ENCODE measurements around the gene CAND1. TPM values are rescaled to one million over a fixed set of nuclear protein-coding genes. Genes with fewer than 3 reads are reported as not detected.

The CAND1 gene
- total and polyA plus RNA-seq, 2 of the 8 experiments (the other 6 are each of a cell fraction or from before 2014, with no cell fraction given) = 39.4 to 271 TPM

DNA sequence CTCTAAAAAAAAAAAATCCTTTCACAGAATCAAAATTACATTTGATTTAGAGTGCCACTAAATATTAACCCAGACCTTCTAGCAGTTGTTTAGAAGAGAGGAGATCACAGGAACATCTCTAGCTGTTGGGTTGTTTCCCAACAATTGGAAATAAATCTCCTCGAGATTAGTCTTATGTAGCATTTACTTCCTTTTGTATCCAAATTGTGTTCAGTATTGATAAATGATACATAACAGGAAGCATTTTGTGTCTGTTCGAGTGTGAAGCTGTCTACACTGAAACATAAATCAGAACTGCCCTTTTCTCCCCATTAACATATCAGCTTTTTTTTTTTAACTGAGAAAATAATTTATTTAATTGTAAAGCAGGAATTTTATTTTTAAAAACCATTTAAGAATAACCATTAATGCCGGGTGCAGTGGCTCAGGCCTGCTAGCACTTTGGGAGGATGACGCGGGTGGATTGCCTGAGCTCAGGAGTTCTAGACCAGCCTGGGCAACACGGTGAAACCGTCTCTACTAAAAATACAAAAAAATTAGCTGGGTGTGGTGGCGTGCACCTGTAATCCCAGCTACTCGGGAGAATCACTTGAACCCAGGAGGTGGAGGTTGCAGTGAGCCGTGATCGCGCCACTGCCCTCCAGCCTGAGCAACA, 14.7 kb upstream of the CAND1 start:
- no peaks in the 10 kb centered on the region for H3K4me1 ChIP-seq (replicated peaks in 1 of 4; ENCODE audit: control insufficient read depth in 3 of 4, insufficient read depth in 4 of 4, low read length in 3 of 4)
- no peaks in the 10 kb centered on the region for H3K27me3 ChIP-seq (replicated peaks in 1 of 4; ENCODE audit: control insufficient read depth in 3 of 4, extremely low read depth in 1 of 4, insufficient read depth in 3 of 4, low read length in 3 of 4)
- H4K20me1 ChIP-seq (replicated peaks in 1 of 2; ENCODE audit: control insufficient read depth in 1 of 2, insufficient read depth in 2 of 2, low read length in 2 of 2) = no peaks in the 10 kb centered on the region
- WGBS, 2 experiments (ENCODE audit: extremely low coverage in 1 of 2, insufficient coverage in 1 of 2, insufficient read length in 1 of 2, insufficient replicate concordance in 2 of 2, low coverage in 1 of 2, low lambda C conversion rate in 2 of 2, missing lambda C conversion rate in 1 of 2) = 95% methylated on average over 12 of the region's 12 CpGs; no CpG with 5 or more reads in 1 of the 2 experiments
- no peak overlapping the region for H2BK15ac ChIP-seq (ENCODE audit: low read length)
- H3K79me2 ChIP-seq (ENCODE audit: control insufficient read depth in 1 of 2, insufficient read depth in 2 of 2, low read length in 2 of 2) = no peaks in the 10 kb centered on the region
- H3K9ac ChIP-seq (replicated peaks in 1 of 4; ENCODE audit: extremely low read depth in 1 of 4, low read depth in 3 of 4, low read length in 3 of 4) = no peak overlapping the region
- H3K4me2 ChIP-seq (ENCODE audit: insufficient read depth in 1 of 2, low read depth in 2 of 2, low read length in 2 of 2) = no peak overlapping the region
- H2BK5ac ChIP-seq (ENCODE audit: low read depth, low read length) = no peak overlapping the region
- H2AFZ ChIP-seq (ENCODE audit: low read length) = no peak overlapping the region
- H3K9me3 ChIP-seq (ENCODE audit: insufficient read depth in 2 of 2, low read depth in 1 of 2, low read length in 1 of 2) = no peaks in the 10 kb centered on the region
- TF ChIP-seq TEAD4 (IDR thresholded peaks at IDR 0.05; ENCODE audit: low read depth, low read length) (no peak), POLR2AphosphoS5 (IDR thresholded peaks at IDR 0.05; ENCODE audit: low read depth, low read length) (no peak), POLR2A (IDR thresholded peaks at IDR 0.05; ENCODE audit: control extremely low read depth in 1 of 2, low read depth in 2 of 2, low read length in 2 of 2) (no peak), GTF2F1 (IDR thresholded peaks at IDR 0.05; ENCODE audit: borderline replicate concordance, low read depth, low read length) (no peak), EP300 (IDR thresholded peaks at IDR 0.05; ENCODE audit: borderline replicate concordance in 1 of 2, low read depth in 2 of 2, low read length in 2 of 2) (no peak), KDM4A (IDR thresholded peaks at IDR 0.05; ENCODE audit: low read depth, low read length, severe bottlenecking) (no peak), NANOG (IDR thresholded peaks at IDR 0.05; ENCODE audit: insufficient read depth, low read depth, low read length, poor library complexity, severe bottlenecking) (no peak)
- TF ChIP-seq, protein P1, sequence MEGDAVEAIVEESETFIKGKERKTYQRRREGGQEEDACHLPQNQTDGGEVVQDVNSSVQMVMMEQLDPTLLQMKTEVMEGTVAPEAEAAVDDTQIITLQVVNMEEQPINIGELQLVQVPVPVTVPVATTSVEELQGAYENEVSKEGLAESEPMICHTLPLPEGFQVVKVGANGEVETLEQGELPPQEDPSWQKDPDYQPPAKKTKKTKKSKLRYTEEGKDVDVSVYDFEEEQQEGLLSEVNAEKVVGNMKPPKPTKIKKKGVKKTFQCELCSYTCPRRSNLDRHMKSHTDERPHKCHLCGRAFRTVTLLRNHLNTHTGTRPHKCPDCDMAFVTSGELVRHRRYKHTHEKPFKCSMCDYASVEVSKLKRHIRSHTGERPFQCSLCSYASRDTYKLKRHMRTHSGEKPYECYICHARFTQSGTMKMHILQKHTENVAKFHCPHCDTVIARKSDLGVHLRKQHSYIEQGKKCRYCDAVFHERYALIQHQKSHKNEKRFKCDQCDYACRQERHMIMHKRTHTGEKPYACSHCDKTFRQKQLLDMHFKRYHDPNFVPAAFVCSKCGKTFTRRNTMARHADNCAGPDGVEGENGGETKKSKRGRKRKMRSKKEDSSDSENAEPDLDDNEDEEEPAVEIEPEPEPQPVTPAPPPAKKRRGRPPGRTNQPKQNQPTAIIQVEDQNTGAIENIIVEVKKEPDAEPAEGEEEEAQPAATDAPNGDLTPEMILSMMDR (IDR thresholded peaks at IDR 0.05; ENCODE audit: control extremely low read depth in 1 of 3, insufficient read depth in 1 of 3, low read depth in 1 of 3, low read length in 3 of 3) = no peak
- TF ChIP-seq, protein P2, sequence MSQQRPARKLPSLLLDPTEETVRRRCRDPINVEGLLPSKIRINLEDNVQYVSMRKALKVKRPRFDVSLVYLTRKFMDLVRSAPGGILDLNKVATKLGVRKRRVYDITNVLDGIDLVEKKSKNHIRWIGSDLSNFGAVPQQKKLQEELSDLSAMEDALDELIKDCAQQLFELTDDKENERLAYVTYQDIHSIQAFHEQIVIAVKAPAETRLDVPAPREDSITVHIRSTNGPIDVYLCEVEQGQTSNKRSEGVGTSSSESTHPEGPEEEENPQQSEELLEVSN (IDR thresholded peaks at IDR 0.05) = no peak
- H3K36me3 ChIP-seq (ENCODE audit: control insufficient read depth in 2 of 4, insufficient read depth in 4 of 4, low read length in 3 of 4) = no peaks in the 10 kb centered on the region
- H3K14ac ChIP-seq (ENCODE audit: insufficient read length) = no peak overlapping the region
- H4K5ac ChIP-seq (ENCODE audit: insufficient read length, low read depth, low read length) = no peak overlapping the region
- H2BK12ac ChIP-seq (ENCODE audit: low read depth, low read length) = no peak overlapping the region
- no peak overlapping the region for H3K56ac ChIP-seq (replicated peaks; ENCODE audit: insufficient read length, low read depth, low read length)
- CTCF ChIA-PET (ENCODE audit: partially characterized antibody) = interaction anchor here (0.7 to 1.0 kb wide), 2 partner anchors 13 to 610 kb away, joined by 3 to 5 read pairs; no protein-coding TSS in a partner anchor
- no peak overlapping the region for H4K91ac ChIP-seq (replicated peaks; ENCODE audit: insufficient read length, low read length)
- H3K27ac ChIP-seq (ENCODE audit: low read depth, low read length) = no peak overlapping the region
- H3K4me3 ChIP-seq (ENCODE audit: extremely low read depth in 1 of 4, insufficient read depth in 2 of 4, low read depth in 3 of 4, low read length in 4 of 4) = no peak overlapping the region
- no peak overlapping the region for H2AK5ac ChIP-seq (ENCODE audit: low read depth, low read length)
- FAIRE-seq = no peak
- H4K8ac ChIP-seq (ENCODE audit: extremely low read depth, insufficient read depth, low read length) = no peak overlapping the region
- no peak overlapping the region for H2BK120ac ChIP-seq (replicated peaks; ENCODE audit: low read depth, low read length)
- no peak overlapping the region for H3K18ac ChIP-seq (ENCODE audit: extremely low read depth, low read length)
- POLR2A ChIA-PET (ENCODE audit: partially characterized antibody) = interaction anchor here (6.0 kb wide), 1 partner anchor 15 kb away, joined by 36 read pairs; the partner anchor contains the start of gene CAND1
- H3K23ac ChIP-seq (ENCODE audit: insufficient read length) = no peak overlapping the region
- H3K79me1 ChIP-seq (ENCODE audit: low read depth, low read length) = no peaks in the 10 kb centered on the region
- no peak overlapping the region for H2BK20ac ChIP-seq (ENCODE audit: low read length)
- no peaks in the 10 kb centered on the region for H3K23me2 ChIP-seq (ENCODE audit: low read depth, low read length)
- H3K4ac ChIP-seq (replicated peaks; ENCODE audit: insufficient read length, low read depth, low read length) = no peak overlapping the region
- DNase-seq (ENCODE audit: low read depth in 1 of 2, low spot score in 2 of 2) = no peak
